IPS-15b (cell line): Measurements from ENCODE around the gene CGNL1.

Experiments
- H3K27me3 ChIP-seq: one replicate; pipeline ENCODE4 v1.6.1; 2013; ENCODE audit warnings: low read length; ENCODE audit not compliant: control insufficient read depth, insufficient read depth
- H3K36me3 ChIP-seq: one replicate; pipeline ENCODE4 v1.6.1; 2013; ENCODE audit warnings: low read length; ENCODE audit not compliant: control insufficient read depth, insufficient read depth
- H3K4me1 ChIP-seq: one replicate; pipeline ENCODE4 v1.6.1; 2013; ENCODE audit warnings: mild to moderate bottlenecking, low read length; ENCODE audit not compliant: control insufficient read depth, insufficient read depth
- H3K4me3 ChIP-seq: one replicate; pipeline ENCODE4 v1.5.1; 2013; ENCODE audit warnings: low read depth, low read length
- H3K9ac ChIP-seq: one replicate; pipeline ENCODE4 v1.6.1; 2013; ENCODE audit warnings: low read depth, mild to moderate bottlenecking, low read length
- H3K9me3 ChIP-seq: one replicate; pipeline ENCODE4 v1.6.1; 2013; ENCODE audit warnings: mild to moderate bottlenecking, low read length; ENCODE audit not compliant: control insufficient read depth, insufficient read depth

CGNL1 gene

GRCh38 chr15:57600197-57600596 lies 223.9 kb downstream of the CGNL1 start:
- no peaks in the 10 kb centered on the region for H3K9me3 ChIP-seq
- H3K36me3 ChIP-seq, result no peaks in the 10 kb centered on the region
- H3K4me3 ChIP-seq, result no peak overlapping the region
- H3K9ac ChIP-seq, result no peak overlapping the region
- H3K4me1 ChIP-seq, result peaks cover 4% of the 10 kb centered on the region
- H3K27me3 ChIP-seq, result no peaks in the 10 kb centered on the region
